PC-9 (cell line): ENCODE results near the gene DLK1.

Experiments
- EZH2 ChIP-seq: fragments of 200-600 bp; sonication (generic); IDR thresholded peaks from 2 replicates; pipeline ENCODE4 v1.8.0; 2017; ENCODE audit warnings: antibody characterized with exemption, low read depth
- TF ChIP-seq, protein P1 (sequence below): fragments of 200-600 bp; sonication (generic); conservative IDR thresholded peaks from 2 replicates; pipeline ENCODE4 v1.6.1; 2017; ENCODE audit warnings: mixed run types, antibody characterized with exemption, mild to moderate bottlenecking, moderate library complexity

DNA sequence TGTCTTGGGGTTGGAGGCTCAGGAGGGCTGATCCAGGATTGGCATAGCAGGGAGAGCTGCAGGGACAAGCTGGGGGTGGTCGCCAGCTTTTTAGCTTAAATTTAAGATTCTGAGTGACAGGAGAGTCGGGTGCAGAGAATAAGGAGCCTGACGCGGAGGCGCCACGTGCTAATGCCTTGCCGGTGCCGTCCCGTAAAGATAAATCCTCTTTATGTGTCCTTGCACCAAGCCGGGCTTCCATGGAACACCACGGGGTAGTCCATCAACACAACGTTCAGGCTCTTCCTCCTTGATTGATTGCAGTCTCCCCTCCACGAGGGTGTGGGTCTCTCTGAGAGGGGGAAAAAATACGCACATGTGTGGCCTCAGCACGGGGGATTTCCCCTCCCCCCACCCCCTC, 3.9 kb downstream of the DLK1 start:
- TF ChIP-seq, protein P1, sequence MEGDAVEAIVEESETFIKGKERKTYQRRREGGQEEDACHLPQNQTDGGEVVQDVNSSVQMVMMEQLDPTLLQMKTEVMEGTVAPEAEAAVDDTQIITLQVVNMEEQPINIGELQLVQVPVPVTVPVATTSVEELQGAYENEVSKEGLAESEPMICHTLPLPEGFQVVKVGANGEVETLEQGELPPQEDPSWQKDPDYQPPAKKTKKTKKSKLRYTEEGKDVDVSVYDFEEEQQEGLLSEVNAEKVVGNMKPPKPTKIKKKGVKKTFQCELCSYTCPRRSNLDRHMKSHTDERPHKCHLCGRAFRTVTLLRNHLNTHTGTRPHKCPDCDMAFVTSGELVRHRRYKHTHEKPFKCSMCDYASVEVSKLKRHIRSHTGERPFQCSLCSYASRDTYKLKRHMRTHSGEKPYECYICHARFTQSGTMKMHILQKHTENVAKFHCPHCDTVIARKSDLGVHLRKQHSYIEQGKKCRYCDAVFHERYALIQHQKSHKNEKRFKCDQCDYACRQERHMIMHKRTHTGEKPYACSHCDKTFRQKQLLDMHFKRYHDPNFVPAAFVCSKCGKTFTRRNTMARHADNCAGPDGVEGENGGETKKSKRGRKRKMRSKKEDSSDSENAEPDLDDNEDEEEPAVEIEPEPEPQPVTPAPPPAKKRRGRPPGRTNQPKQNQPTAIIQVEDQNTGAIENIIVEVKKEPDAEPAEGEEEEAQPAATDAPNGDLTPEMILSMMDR = no peak
- TF ChIP-seq EZH2 = no peak
